ENCODE results near the gene NMT2.

Gene NMT2

DNA sequence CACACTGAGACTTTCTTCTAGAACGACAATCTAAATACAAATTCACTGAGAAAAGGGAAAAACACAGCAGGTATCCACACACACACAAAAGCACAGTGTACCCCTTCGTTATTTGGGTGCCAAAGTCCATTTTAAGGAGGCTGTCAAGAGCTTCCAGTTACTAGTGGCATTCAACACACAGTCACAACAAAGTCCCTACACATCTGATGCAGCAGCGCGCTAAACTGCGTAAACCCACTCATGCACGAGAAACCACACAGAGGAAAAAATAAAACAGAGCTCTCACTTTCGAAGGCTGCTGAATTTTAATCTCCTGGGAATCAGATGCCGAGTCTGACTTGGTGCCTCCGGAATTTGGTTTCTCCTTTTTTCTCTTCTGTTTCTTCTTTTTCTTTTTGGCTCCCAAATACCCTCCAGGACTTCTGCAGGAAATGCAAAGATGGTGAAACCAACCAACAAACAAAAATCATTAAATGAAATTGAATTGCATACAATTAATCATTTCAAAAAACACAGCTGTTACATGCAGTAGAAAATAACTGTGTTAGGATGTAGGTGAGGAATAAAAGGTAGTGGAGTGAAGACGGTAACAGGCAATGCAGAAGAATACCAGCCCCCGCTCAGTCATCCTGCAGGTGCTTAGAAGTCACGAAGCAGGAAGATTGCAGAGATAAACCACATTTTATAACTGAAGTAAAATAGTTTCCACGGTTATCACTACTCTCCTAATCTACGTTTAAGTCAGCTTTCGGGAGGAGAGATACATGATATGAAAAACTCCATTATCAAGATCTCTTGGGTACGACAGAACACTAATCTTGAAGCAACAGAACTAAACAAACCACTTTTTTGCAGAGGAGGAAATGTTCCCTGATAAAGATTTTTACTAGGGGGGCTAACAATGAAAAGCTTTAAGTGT, 27.1 kb downstream of the NMT2 start:
- no peak for DNase-seq (ENCODE audit: low read depth)

DNA sequence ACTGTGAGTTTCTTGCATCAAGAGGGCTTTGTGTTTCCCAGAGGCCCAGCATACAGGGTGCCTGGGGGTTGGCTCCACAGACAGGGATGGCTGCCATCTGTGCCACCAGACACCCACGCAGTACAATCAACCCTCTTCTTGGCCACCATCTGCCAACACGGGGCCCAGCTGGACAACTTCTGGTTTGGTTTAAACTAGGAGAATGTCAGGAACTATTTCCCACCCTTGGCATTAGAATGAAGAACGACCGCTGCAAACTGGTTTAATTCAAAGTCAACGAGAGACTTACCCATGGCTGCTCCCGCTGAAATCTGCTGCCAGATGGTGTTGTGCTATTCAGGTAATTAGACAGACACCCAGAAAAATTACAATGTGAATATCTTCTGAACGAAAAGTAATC, 27.8 kb downstream of the NMT2 start:
- DNase-seq (ENCODE audit: low read depth) = no peak

DNA sequence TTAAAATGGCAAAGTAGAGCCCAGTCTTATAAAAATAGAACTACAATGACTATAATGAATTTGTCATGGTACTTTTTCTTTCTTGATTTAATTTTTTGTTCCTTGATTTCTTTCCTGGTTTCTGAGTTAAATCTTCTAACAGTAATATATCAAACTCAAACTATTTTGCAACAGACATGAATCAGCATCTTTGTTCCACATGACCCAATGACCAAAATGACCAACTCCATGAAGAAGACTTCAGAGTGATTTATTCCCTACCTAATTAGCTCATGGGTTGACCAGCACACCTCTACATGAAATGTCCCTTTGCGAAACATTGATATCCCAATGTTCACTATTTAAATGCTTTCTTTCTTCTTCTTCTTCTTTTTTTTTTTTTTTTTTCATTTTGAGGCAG, 30.9 kb downstream of the NMT2 start:
- no peak for DNase-seq (ENCODE audit: low read depth)

DNA sequence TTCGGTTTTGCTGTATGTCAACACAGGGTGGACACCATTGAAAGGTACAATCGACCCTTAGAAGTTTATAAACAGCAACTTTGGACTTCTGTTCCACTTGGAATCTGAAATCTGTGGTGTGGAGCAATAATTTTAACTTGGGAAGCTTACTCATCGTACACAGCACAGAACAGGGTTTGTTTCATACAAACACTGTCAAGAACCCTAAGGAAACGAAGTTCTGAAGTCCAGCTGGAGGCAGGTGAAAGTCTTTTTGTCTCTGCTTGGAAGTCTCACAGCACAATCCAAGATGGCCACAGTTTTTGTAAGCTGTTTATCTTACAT, 31.5 kb downstream of the NMT2 start:
- no peak for DNase-seq (ENCODE audit: low read depth)

DNA sequence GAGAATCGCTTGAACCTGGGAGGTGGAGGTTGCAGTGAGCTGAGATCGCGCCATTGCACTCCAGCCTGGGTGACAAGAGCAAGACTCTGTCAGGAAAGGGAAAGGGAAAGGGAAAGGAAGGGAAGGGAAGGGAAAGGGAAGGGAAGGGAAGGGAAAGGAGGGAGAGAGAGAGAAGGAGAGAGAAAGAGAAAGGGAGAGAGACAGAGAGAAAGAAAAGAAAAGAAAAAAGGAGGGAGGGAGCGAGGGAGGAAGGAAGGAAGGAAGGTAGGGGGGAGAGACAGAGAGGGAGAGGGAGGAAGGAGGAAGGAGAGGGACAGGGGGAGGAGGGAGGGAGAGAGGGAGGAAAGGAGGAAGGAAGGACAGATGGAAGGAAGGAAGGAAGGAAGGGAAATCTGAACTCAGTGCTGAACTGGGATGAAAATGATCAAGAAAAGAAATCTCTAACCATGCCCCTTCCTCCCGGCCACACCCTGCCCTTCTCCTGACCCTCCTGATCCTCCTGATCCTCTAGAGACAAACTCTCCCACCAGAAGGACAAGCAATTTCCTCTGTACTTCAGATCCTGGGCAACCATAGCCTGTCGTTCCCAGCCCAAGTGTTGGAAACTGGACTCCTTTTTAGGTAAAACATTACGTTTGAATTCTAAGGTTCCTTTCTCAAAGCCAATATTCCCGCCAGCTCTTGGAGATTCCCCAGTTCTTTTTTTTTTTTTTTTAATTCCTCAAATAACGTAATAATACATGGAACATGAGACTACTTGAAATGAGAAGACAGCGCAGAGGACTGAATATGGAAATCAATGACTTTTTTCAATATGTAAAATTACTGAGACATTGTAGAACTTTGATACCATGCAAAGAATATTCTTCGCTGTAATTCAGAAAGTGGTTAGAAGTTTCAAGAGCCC, 32.1 kb downstream of the NMT2 start:
- no peak for DNase-seq (ENCODE audit: low read depth)

DNA sequence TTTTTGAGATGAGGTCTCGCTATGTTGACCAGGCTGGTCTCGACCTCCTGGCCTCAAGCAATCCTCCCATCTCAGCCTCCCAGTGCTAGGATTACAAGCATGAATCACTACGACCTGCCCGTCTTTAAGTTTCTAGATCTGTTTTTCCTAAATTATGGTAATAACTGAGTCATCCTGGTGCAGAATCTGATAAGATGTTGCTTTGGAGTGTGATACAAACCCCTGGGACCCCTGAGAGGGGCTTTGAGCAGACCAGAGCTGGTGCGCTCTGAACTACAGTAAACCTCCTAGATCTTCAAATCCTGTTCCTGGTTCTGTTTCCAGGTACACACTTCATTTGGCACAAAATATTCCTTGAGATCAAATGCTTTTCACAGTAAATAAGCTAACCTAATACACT, 37.2 kb downstream of the NMT2 start:
- no peak for DNase-seq (ENCODE audit: low read depth)

DNA sequence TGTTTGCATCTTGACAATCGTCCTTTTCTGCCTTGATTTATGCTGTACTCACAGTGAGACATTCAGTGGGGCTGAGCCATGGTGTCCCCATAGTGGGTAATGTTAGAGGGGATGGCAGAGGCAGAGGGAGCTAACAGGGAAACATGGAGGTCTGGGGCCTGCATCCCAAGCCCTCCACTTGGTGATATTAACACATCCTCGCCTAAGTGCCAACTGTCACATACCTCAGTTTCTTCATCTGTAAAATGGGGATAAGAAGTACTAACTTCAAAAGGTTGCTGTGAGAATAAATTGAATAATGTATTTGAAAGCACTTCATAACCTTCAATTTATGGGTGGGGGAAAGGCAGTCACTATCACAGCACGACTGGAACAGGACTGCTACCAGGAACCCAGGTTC, 43.6 kb downstream of the NMT2 start:
- DNase-seq (ENCODE audit: low read depth) = no peak

DNA sequence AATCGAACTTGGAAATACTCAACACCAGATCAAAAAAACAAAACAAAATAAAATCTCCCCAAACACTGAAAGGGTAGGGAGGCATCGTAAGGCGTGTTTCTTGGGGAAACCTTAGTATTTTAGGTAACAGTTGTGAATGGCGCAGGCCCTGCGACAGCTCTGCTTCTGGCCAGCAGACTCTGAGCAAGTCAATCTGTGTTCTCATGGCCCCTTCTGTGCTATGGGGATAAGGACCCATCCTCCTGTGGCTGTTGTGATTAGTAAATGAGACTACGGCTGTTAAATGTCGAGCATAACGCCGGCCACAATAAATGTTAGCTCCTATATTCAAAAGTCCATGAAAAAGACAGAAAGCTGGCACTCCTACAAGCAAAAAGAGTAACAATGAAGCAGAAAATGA, 44.3 kb downstream of the NMT2 start:
- DNase-seq (ENCODE audit: low read depth) = no peak

DNA sequence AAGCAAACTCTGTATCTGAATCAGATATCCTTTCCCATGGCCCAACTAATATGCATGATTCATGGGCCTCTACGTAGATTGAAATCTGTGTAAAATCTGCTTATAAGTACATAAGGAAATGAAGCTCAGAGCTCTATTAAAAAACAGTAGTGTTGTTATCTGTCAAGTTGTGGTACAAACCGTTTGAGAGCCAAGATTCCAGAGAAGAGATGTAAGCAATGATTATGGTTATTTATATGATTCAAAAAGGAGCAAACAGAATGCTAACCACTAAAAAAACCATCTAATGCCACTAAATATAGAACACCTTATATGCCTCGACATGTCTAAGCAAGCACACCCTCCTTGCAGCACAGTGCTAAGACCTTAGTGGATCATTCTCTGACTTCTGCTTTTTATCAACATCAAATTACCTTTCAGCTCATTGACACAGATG, 44.7 kb downstream of the NMT2 start:
- no peak for DNase-seq (ENCODE audit: low read depth)

DNA sequence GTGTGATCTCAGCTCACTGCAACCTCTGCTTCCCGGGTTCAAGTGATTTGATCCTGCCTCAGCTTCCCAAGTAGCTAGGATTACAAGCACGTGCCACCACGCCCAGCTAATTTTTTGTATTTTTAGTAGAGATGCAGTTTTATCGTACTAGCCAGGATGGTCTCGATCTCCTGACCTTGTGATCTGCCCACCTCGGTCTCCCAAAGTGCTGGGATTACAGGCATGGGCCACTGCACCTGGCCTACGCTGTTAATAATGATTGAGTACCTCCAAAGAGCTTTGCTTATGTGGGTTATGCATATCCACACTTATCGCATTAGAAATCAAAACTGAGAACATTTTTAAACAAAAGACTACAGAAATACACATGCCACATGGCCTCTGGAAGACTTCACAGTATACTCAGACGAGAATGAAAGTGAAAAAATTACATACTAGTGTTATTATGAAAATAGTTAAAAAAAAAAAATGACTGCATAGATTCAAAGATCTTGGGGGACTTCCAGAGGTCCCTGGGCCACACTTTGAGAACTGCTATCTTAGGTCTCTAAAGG, 45.9 kb downstream of the NMT2 start:
- no peak for DNase-seq (ENCODE audit: low read depth)

DNA sequence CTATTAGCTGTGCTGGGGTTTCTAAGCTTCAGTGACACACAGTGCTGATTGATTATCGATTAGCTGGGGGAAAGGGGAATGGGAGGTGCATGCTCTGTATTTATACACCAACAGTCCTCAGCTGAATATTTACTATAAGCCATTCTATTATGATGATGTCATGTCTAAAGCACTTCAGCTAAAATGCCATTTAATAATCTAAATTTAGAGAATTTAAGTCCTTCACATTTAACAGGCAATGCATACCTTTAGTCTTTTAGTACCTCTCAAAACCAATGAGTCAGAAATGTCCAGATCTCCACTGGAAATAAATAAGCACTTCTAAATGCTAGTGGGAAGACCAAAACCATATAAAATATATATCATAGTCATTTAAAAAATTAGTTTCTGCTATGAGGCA, 46.8 kb downstream of the NMT2 start:
- no peak for DNase-seq (ENCODE audit: low read depth)

DNA sequence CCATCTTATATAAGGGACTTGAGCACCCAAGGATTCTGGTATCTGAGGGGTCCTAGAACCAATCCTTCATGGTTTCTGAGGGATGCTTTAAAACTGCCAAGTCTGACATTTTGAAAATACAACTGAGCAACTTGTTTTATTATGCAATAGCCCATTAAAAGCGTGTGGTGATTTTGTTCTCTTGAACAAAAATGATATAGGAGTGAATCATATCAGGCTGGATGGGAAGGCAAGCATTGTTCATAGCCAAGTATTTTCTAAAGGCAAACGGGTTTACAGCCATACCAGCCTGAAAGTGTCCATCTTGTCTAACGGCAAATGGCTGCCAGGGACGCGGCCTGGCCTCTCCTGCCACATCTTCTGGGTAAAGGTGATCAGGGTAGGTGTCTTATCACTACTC, 48.0 kb downstream of the NMT2 start:
- DNase-seq (ENCODE audit: low read depth) = no peak

DNA sequence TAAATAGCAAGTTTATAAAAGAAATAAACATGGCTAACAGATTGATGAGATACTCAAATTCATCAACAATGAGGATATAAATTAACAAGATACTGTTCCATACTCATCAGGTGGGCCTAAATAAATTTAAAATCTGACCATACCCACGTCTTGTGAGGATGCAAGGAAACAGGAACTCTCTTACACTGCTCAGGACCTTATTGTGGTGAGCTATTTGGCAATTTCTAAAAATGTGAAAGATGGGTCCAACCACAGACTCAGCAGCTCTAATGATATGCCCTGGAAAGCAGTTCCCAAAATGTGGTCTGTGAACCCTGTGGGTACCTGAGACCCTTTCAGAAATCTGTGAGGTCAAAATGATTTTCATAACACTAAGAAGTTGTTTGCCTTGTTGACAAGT, 49.9 kb downstream of the NMT2 start:
- no peak for DNase-seq (ENCODE audit: low read depth)

DNA sequence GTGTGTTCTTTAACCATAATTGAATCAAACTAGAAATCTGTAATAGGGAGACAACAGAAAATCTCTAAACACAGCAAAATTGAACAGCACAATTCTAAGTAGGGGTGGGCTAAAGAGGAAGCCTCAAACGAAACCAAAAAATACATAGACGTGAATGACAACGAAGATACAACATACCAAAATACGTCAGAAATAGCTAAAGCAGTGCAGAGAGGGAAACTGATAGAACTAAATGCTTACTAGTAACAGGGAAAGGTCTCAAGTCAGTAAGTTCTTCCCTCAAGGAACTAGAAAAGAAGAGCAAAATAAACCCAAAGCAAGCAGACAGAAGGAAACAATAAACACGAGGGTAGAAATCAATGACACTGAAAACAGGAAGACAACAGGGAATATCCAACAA, 52.3 kb downstream of the NMT2 start:
- DNase-seq (ENCODE audit: low read depth) = no peak

DNA sequence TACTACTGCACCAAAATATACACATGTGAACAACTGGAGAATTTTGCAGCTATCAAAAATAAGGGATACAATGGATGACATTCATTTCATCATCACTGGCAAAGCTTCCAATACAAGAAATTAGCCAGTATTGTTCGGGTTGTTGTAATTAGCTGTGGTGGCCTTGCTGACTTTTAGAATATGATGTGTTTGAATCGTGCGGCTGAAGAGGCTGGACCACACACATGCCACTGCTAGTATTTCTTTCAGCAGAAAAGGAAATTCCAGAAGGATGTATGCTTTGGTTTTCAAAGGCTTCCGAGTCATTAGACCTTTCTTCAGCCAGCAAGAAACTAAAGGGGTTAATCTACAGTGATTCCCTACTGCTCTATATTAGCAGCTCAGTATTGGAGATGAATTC, 54.7 kb downstream of the NMT2 start:
- DNase-seq (ENCODE audit: low read depth) = no peak

DNA sequence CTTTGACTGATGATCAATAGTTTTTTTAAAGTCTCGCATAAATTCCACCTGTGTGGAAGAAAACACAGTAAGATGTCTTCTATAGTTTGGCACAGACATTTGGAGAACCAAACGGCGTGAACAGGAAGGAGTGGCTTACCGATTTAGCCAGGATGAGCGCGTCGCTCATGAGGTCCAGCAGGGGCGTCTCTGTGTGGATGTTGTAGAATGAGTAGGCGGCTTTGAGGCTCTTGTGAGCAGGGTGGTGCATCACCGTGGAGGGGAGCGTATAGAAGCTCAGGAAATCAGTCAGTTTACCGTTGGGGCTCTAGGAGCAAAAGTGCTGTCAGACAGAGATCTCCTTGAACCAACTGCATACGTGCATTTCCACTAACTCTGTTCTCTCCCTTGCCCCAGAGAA, 55.8 kb downstream of the NMT2 start:
- no peak for DNase-seq (ENCODE audit: low read depth)

DNA sequence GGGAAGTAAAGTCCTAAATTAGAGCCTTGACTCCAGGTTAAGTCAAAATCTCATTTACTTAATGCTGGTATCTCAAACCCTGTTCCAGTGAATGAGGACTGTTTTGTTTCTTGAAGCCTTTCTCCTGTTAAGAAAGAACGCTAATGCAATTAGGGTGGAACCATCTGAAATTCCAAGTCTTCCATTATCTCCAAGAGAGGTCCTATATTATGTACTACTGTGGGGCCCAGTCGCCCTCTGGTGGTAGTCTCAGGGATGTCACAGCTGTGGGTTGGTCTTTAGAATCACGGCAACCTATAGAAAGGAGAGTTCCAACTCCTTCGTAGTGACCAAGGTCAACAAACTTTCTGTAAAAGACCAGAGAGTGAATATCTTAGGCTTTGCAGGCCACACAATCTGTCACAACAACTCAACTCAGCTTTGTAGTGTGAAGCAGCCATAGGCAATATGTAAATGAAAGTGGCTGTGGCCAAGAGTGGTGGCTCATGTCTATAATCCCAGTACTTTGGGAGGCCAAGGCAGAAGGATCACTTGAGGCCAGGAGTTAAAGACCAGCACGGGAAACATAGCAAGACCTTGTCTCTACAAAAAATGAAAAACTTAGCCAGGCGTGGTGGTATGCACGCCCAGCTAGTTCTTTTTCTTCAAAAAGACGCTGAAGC, 62.0 kb downstream of the NMT2 start:
- peak; percentile 56 for DNase-seq (ENCODE audit: low read depth)

DNA sequence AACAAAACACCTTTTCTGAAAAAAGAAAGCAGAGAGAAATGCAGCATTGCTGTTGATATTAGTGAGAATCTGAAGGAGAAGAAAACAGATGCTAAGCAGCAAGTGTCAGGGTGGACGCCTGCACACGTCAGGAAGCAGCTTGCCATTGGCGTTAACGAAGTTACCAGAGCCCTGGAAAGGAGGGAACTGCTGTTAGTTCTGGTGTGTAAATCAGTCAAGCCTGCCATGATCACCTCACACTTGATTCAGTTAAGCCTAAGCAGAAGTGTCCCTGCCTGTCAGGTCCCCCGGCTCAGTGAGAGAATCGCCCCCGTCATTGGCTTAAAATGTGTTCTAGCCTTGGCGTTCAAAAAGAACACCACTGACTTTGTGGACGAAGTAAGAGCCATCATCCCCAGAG, 65.0 kb downstream of the NMT2 start:
- DNase-seq (ENCODE audit: low read depth) = no peak

DNA sequence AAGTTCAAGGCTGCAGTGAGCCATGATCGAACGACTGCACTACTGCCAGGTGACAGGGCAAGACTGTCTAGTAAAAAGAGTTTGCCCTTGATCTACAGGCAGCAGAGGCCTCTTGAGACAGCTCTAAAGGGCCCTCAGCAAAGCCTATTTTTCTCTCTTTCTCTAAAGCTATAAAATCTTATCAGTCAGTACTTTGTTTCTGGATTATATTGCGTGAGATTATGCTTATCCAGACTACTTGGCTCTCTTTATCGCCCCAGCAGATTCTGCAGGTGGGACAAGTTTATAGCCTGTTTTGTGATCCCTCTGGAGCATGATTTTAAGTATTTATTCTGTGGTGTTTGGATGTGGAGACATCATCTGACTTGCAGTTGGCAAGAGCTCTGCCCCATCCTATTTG, 68.6 kb downstream of the NMT2 start:
- DNase-seq (ENCODE audit: low read depth) = no peak

DNA sequence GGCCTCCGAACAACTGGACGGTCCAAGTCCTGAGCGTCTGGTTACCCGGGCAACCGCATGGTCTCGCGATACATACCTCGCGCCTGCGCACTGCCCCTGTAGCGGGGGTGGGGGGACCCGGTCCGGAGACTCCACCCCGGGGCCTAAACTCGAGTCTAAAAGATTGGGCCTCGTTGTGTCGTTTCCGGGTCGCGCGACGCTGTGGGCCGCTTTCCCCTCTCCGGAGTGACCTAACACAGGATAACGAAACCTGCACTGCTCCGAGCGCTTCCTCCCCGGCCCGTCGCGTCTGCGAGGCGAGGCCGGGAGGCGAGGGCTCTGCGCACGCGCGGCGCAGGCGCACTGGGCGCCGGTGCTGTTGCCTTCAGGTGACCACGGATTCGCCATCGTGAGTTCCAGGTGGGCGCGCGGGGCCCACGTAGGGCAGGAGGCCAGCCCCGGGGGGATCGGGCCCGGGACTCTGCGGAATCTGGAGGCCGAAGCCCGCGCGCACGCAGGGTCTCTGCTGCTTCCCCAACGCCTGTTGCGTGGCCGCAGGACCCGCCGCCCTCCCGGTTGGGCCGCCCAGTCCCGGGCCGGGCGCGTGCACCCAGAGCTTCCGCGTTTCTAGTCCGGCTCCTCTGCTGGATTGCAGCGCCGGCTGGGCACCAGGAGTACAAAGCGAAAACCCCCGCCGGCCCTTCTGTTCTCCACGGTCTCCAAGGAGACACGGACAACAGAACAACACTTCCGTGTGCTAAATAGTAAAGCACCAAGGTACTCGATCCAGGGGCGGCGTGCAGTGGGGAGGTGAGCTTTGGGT, 71.3 kb downstream of the NMT2 start, which contains the start of gene RPP38:
Gene RPP38 (plus strand): TSS at position 345 of the 802 bp plus-strand sequence. CDS start 5,960 bp downstream, outside the sequence.
- peak; percentile 93 for DNase-seq (ENCODE audit: low read depth)

DNA sequence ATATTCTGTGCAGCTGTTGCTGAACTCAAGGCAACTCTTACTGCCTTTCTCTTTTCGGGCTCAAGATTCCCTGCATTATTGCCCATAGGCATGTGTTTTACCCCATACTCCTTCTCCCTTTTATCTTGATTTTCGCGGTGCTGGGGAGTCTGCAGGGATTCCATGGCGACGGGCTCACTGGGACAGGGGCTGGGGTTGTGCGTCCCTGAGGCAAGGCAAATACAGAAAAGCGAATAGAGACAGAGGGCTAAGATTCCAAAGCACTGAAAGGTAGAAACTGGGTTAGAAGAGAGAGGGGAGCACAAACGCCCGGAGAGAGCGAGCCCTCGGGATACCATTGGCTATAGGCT, 71.9 kb downstream of the NMT2 start:
- no peak for DNase-seq (ENCODE audit: low read depth)

Measured in activated T-helper 9 cell treated with anti-CD3 and anti-CD28 coated beads, Interleukin-2, amount 50 U/mL, for 16 hours (primary cell).